OCI-LY3 (cell line): Measurements from ENCODE around the gene PLXNB3.

Experiments
- CTCF ChIP-seq: fragments of 200-600, 300-600 bp; sonication (generic); IDR thresholded peaks from 2 replicates; pipeline ENCODE4 v1.5.1; 2014; ENCODE audit warnings: antibody characterized with exemption, low read length, low read depth
- EZH2phosphoT487 ChIP-seq: fragments of 200-600 bp; shearing (Covaris generic); IDR thresholded peaks from 2 replicates; pipeline ENCODE4 v1.6.1; 2018; ENCODE audit warnings: antibody characterized with exemption, mixed run types, low read depth

GRCh38 chrX:153763298-153763932, 634 bp upstream of the PLXNB3 start:
- TF ChIP-seq CTCF (no peak), EZH2phosphoT487 (no peak)
